Lower leg skin (tissue), 4 donors: ENCODE measurements around the gene RLIM. TPM values are rescaled to one million over a fixed set of nuclear protein-coding genes. Genes with fewer than 3 reads are reported as not detected.

Experiments used
- DNase-seq, 2 donors: peaks; one replicate each; pipeline ENCODE4 v3.0.0-alpha.2; 2019; ENCODE audit warnings: low spot score in 2 of 2
- H3K4me3 ChIP-seq: fragments of 200-600 bp; sonication (generic); 2 replicates; pipeline ENCODE4 v1.5.1; 2017; ENCODE audit warnings: mild to moderate bottlenecking, low read depth; ENCODE audit not compliant: poor library complexity, severe bottlenecking
- CTCF ChIP-seq, 3 donors: fragments of 450-650 bp; IDR thresholded peaks; one replicate each; pipeline ENCODE4 v1.5.1; 2016; ENCODE audit warnings: antibody characterized with exemption in 3 of 3, mild to moderate bottlenecking in 3 of 3, moderate library complexity in 2 of 3
- POLR2A ChIP-seq, 2 donors: fragments of 450-650 bp; IDR thresholded peaks; one replicate each; pipeline ENCODE4 v1.6.1; 2016 to 2017; ENCODE audit warnings: antibody characterized with exemption in 2 of 2, mild to moderate bottlenecking in 1 of 2, moderate library complexity in 1 of 2
- WGBS, 2 donors: methylation state at CpG; one replicate each; pipeline ENCODE4 v1.1.5; 2018; 5-methylcytosine and 5-hydroxymethylcytosine counted together
- intact Hi-C: fragments of 100-400 bp; cut with DNase I; formaldehyde crosslinking; loops from one replicate; pipeline ENCODE4 v1.15.0; 2023; ENCODE audit warnings: low total_unique reads
- total RNA-seq, 4 donors: library from RNA; depleted of rRNA; stranded (reverse); fragments of >200 nt; gene quantifications; one replicate each; pipeline ENCODE4 v1.1.0, GENCODE V29; 2016

The RLIM gene
- total RNA-seq, 4 donors from 2014 or later: 18.4 to 25.9 (median 22.3) TPM

- H3K4me3 ChIP-seq: no peak overlapping the region
- TF ChIP-seq POLR2A (IDR thresholded peaks at IDR 0.05) (no peak), CTCF (IDR thresholded peaks at IDR 0.05) (no peak)
- DNase-seq: no peak
- intact Hi-C loops: no loop called here
- WGBS, 2 donors: 83 to 94% methylated on average over 12 of the region's 12 CpGs
Measured at GRCh38 chrX:74606799-74607198, 7.6 kb downstream of the RLIM start.

GRCh38 chrX:74606342-74606741 is 8.1 kb downstream of the RLIM start:
- TF ChIP-seq CTCF (IDR thresholded peaks at IDR 0.05): no peak
- TF ChIP-seq POLR2A (IDR thresholded peaks at IDR 0.05): no peak

GRCh38 chrX:74603040-74603439 is 11.4 kb downstream of the RLIM start:
- no peak overlapping the region for H3K4me3 ChIP-seq
- no peak for TF ChIP-seq POLR2A (IDR thresholded peaks at IDR 0.05)
- no peak for TF ChIP-seq CTCF (IDR thresholded peaks at IDR 0.05)
- intact Hi-C loops: no loop called here
- 70 to 91% methylated on average over 2 of the region's 2 CpGs for WGBS, 2 donors
- no peak for DNase-seq

More at GRCh38 chrX:74606342-74606741, 8.1 kb downstream of the RLIM start:
- H3K4me3 ChIP-seq: no peak overlapping the region
- intact Hi-C loops: no loop called here
- DNase-seq: no peak

GRCh38 chrX:74602142-74602541 is 12.3 kb downstream of the RLIM start:
- TF ChIP-seq POLR2A (IDR thresholded peaks at IDR 0.05) (no peak), CTCF (IDR thresholded peaks at IDR 0.05) (no peak)
- no peak overlapping the region for H3K4me3 ChIP-seq
- no peak for DNase-seq
- intact Hi-C loops: no loop called here
- 82 to 90% methylated on average over 8 of the region's 8 CpGs for WGBS, 2 donors

GRCh38 chrX:74593593-74593992 is 20.8 kb downstream of the RLIM start:
- TF ChIP-seq CTCF (IDR thresholded peaks at IDR 0.05) (no peak), POLR2A (IDR thresholded peaks at IDR 0.05) (no peak)
- 53 to 71% methylated on average over 2 of the region's 2 CpGs for WGBS, 2 donors
- DNase-seq: no peak
- no peak overlapping the region for H3K4me3 ChIP-seq
- intact Hi-C loops: no loop called here

GRCh38 chrX:74585766-74586165 is 28.7 kb downstream of the RLIM start:
- DNase-seq: no peak
- intact Hi-C loops: no loop called here
- H3K4me3 ChIP-seq: no peak overlapping the region
- no peak for TF ChIP-seq POLR2A (IDR thresholded peaks at IDR 0.05)
- TF ChIP-seq CTCF (IDR thresholded peaks at IDR 0.05): no peak
- WGBS, 2 donors: 81% methylated on average over 2 of the region's 2 CpGs
